Panc1 (cell line): ENCODE data around the gene ACER3. TPM values are rescaled to one million over a fixed set of nuclear protein-coding genes. Genes with fewer than 3 reads are reported as not detected.

Source experiments
- ATAC-seq: fragments of 200-7000 bp; cut with Tn5 transposase; 2 replicates; pipeline ENCODE4 v1.9.1; 2020; ENCODE audit warnings: mild to moderate bottlenecking, moderate library complexity
- BruUV-seq: library from RNA; stranded (reverse); fragments of 400-500 nt; replicated peaks from 2 replicates; lab custom pipeline; 2021; lab: Mats Ljungman, UMichigan
- CTCF ChIA-PET: fragments of 300-600 bp; sonication (Branson Sonifier 250); formaldehyde crosslinking; loops from one replicate; lab custom pipeline; 2022; ENCODE audit warnings: antibody characterized with exemption; lab: Charles Lee
- POLR2A ChIA-PET: fragments of 300-600 bp; sonication (Branson Sonifier 250); formaldehyde crosslinking; loops from one replicate; lab custom pipeline; 2022; ENCODE audit warnings: antibody characterized with exemption; lab: Charles Lee
- DNase-seq: peaks from one replicate; pipeline ENCODE4 v3.0.0-alpha.2; 2010; ENCODE audit warnings: low read depth, low spot score
- H3K27ac ChIP-seq: 2 replicates; pipeline ENCODE4 v1.5.1; 2011; ENCODE audit warnings: mild to moderate bottlenecking, low read length, inconsistent platforms
- H3K27me3 ChIP-seq: fragments of 200-500 bp; sonication (Bioruptor generic); 2 replicates; pipeline ENCODE4 v1.6.0; 2014; ENCODE audit warnings: low read length, inconsistent platforms; ENCODE audit not compliant: control insufficient read depth, insufficient read depth
- H3K36me3 ChIP-seq: fragments of 200-500 bp; sonication (Bioruptor generic); 2 replicates; pipeline ENCODE4 v1.5.1; 2014; ENCODE audit warnings: inconsistent platforms, mild to moderate bottlenecking, low read length, moderate library complexity; ENCODE audit not compliant: control insufficient read depth, insufficient read depth
- H3K4me1 ChIP-seq: 2 replicates; pipeline ENCODE4 v1.5.1; 2011; ENCODE audit warnings: inconsistent platforms, mild to moderate bottlenecking, low read length, moderate library complexity; ENCODE audit not compliant: control insufficient read depth, insufficient read depth
- H3K4me3 ChIP-seq, 2 experiments: 2 replicates each; pipeline ENCODE4 v1.5.1; 2011 to 2012; ENCODE audit warnings: low read depth in 2 of 2, low read length in 2 of 2, mild to moderate bottlenecking in 2 of 2, inconsistent platforms in 1 of 2, moderate library complexity in 1 of 2
- H3K9me3 ChIP-seq: fragments of 200-500 bp; sonication (Bioruptor generic); 2 replicates; pipeline ENCODE4 v1.5.1; 2014; ENCODE audit warnings: low read depth, mild to moderate bottlenecking, inconsistent platforms, low read length, moderate library complexity; ENCODE audit not compliant: control insufficient read depth, insufficient read depth
- CTCF ChIP-seq: fragments of 450-650 bp; IDR thresholded peaks from 2 replicates; pipeline ENCODE4 v1.5.1; 2017; ENCODE audit warnings: mild to moderate bottlenecking
- POLR2AphosphoS5 ChIP-seq: IDR thresholded peaks from 2 replicates; pipeline ENCODE4 v1.6.1; 2012; ENCODE audit warnings: mild to moderate bottlenecking, low read depth, low read length, moderate library complexity
- REST ChIP-seq, 2 experiments: IDR thresholded peaks; 2 replicates each; pipeline ENCODE4 v1.6.1; 2011 to 2012; ENCODE audit warnings: low read depth in 2 of 2, control low read depth in 1 of 2, low read length in 1 of 2, mild to moderate bottlenecking in 1 of 2, moderate library complexity in 1 of 2; ENCODE audit not compliant: insufficient read depth in 1 of 2
- SIN3A ChIP-seq: IDR thresholded peaks from 2 replicates; pipeline ENCODE4 v1.6.1; 2012; ENCODE audit warnings: low read depth, mild to moderate bottlenecking, low read length, moderate library complexity, borderline replicate concordance; ENCODE audit not compliant: insufficient read depth
- TCF7L2 ChIP-seq: IDR thresholded peaks from 2 replicates; pipeline ENCODE4 v1.6.1; 2011; ENCODE audit warnings: mild to moderate bottlenecking, low read depth, low read length, inconsistent platforms
- in situ Hi-C: cut with HindIII; loops from 2 replicates; pipeline ENCODE4 v1.10.0; 2016; ENCODE audit warnings: low sequenced_read_pairs, low pct_unique_long_range_greater_than_20kb
- intact Hi-C: fragments of 100-400 bp; cut with micrococcal nuclease; formaldehyde crosslinking; loops from one replicate; pipeline ENCODE4 v1.10.0; 2022; ENCODE audit not compliant: unreplicated experiment
- total RNA-seq: library from RNA; stranded (reverse); gene quantifications from one replicate; pipeline ENCODE4 v1.2.1, GENCODE V29; 2021; ENCODE audit not compliant: unreplicated experiment

ACER3 gene
- total RNA-seq, 1 experiment from 2014 or later = 41.8 TPM

GRCh38 chr11:77065878-77066228 lies 205.1 kb downstream of the ACER3 start:
- no peaks in the 10 kb centered on the region for H3K36me3 ChIP-seq
- in situ Hi-C loops = loop anchor here (10.0 kb wide), 1 partner anchor 79 kb away; no protein-coding TSS in a partner anchor
- H3K27me3 ChIP-seq = no peaks in the 10 kb centered on the region
- DNase-seq = no peak
- peaks cover 6% of the 10 kb centered on the region for H3K4me1 ChIP-seq
- intact Hi-C loops = no loop called here
- no TSS peak for BruUV-seq
- peak overlapping the region; percentile 77 for H3K27ac ChIP-seq
- peak overlapping the region; percentile 74 to 79 for H3K4me3 ChIP-seq
- ChIA-PET POLR2A (no interaction called here), CTCF (interaction anchor here (2.5 kb wide), 1 partner anchor 25 kb away, joined by 7 read pairs; no protein-coding TSS in a partner anchor)
- TF ChIP-seq POLR2AphosphoS5 (no peak), TCF7L2 (no peak), SIN3A (no peak), CTCF (no peak), REST (IDR thresholded peaks at IDR 0.05; ENCODE audit: insufficient read depth in 1 of 2, low read depth in 2 of 2, low read length in 1 of 2) (no peak)
- no peak for ATAC-seq
- no peaks in the 10 kb centered on the region for H3K9me3 ChIP-seq

GRCh38 chr11:77066229-77067042 lies 205.7 kb downstream of the ACER3 start, which contains the start of gene CAPN5:
Gene CAPN5 (plus strand): TSS chr11:77066971. CDS start chr11:77084887, 17,916 bp downstream.
- in situ Hi-C loops (loop anchor here (10.0 kb wide), 1 partner anchor 78 kb away; no protein-coding TSS in a partner anchor), intact Hi-C loops (no loop called here)
- Histone ChIP-seq H3K27me3 (no peaks in the 10 kb centered on the region), H3K36me3 (no peaks in the 10 kb centered on the region), H3K9me3 (no peaks in the 10 kb centered on the region), H3K27ac (peak within 1 kb of the TSS; percentile 77), H3K4me1 (peaks cover 6% of the 10 kb centered on the region), H3K4me3 (peak within 1 kb of the TSS; percentile 74 to 79)
- DNase-seq (no peak), ATAC-seq (peak; percentile 94)
- BruUV-seq = no TSS peak
- TF ChIP-seq POLR2AphosphoS5 (peak; percentile 83), TCF7L2 (no peak)
- POLR2A ChIA-PET = no interaction called here
- CTCF ChIA-PET = interaction anchor here (0.9 kb wide), 1 partner anchor 25 kb away, joined by 6 read pairs; no protein-coding TSS in a partner anchor
